CD4-positive, alpha-beta T cell treated with Interleukin-10 for 1 hour (primary cell): ENCODE data around the gene ANKRD11.
"Not testable (repeated sequence)": the region's sequence is repeated elsewhere in the genome, so short reads cannot be mapped to it uniquely, and the experiment has no call there.

ENCODE experiments used
- DNase-seq: peaks from one replicate; pipeline ENCODE4 v3.0.0-alpha.2; 2020

The ANKRD11 gene

GRCh38 chr16:89277049-89277448 is 213.3 kb downstream of the ANKRD11 start:
- DNase-seq = no peak

GRCh38 chr16:89275837-89276720 is 214.3 kb downstream of the ANKRD11 start:
- DNase-seq = no peak

GRCh38 chr16:89275284-89275584 is 215.1 kb downstream of the ANKRD11 start:
- DNase-seq = no peak

GRCh38 chr16:89274561-89275283 is 215.6 kb downstream of the ANKRD11 start:
- DNase-seq = no peak

- DNase-seq = no peak
These were observed 216.5 kb downstream of the ANKRD11 start for GRCh38 chr16:89273741-89274472.

- DNase-seq = no peak
These were observed 217.7 kb downstream of the ANKRD11 start for GRCh38 chr16:89272631-89273030.

- DNase-seq = no peak
These were observed 219.6 kb downstream of the ANKRD11 start for GRCh38 chr16:89270666-89271345.

GRCh38 chr16:89269805-89270665 is 220.3 kb downstream of the ANKRD11 start:
- DNase-seq = no peak

GRCh38 chr16:89268987-89269735 is 221.2 kb downstream of the ANKRD11 start:
- DNase-seq = no peak

- DNase-seq = no peak
These were observed 221.8 kb downstream of the ANKRD11 start for GRCh38 chr16:89268585-89268984.

GRCh38 chr16:89267746-89268145 is 222.6 kb downstream of the ANKRD11 start:
- DNase-seq = not testable (repeated sequence)

GRCh38 chr16:89266521-89267134 is 223.7 kb downstream of the ANKRD11 start:
- no peak for DNase-seq

- no peak for DNase-seq
These were observed 224.7 kb downstream of the ANKRD11 start for GRCh38 chr16:89265647-89266046.

GRCh38 chr16:89264800-89265550 is 225.4 kb downstream of the ANKRD11 start:
- no peak for DNase-seq

GRCh38 chr16:89261691-89262563 is 228.4 kb downstream of the ANKRD11 start:
- DNase-seq = no peak

- DNase-seq = not testable (repeated sequence)
These were observed 230.5 kb downstream of the ANKRD11 start for GRCh38 chr16:89259901-89260300.

GRCh38 chr16:89257757-89258465 is 232.4 kb downstream of the ANKRD11 start:
- no peak for DNase-seq

GRCh38 chr16:89257281-89257731 is 233.1 kb downstream of the ANKRD11 start:
- DNase-seq = no peak
